HS-27A (cell line): Measurements from ENCODE around the gene ZNF18.

Source experiments
- DNase-seq: peaks from one replicate; pipeline ENCODE4 v3.0.0-alpha.2; 2012; ENCODE audit warnings: low read depth, missing footprints

ZNF18 gene

GRCh38 chr17:11997147-11997971 is at the start of gene ZNF18:
Gene ZNF18, minus strand, starts transcription at chr17:11997475. Its CDS starts 4,646 bp downstream, at chr17:11992829.
- peak; percentile 70 for DNase-seq

GRCh38 chr17:12046786-12047185 is 49.5 kb upstream of the ZNF18 start:
- DNase-seq, result no peak

- no peak for DNase-seq
Observed at GRCh38 chr17:12043702-12044101, 46.4 kb upstream of the ZNF18 start.

- DNase-seq, result peak; percentile 57
Observed at GRCh38 chr17:12041312-12041711, 44.0 kb upstream of the ZNF18 start.

GRCh38 chr17:12040478-12040877 is 43.2 kb upstream of the ZNF18 start:
- no peak for DNase-seq

- DNase-seq, result no peak
Observed at GRCh38 chr17:12037970-12038369, 40.7 kb upstream of the ZNF18 start.

- DNase-seq, result no peak
Observed at GRCh38 chr17:12035673-12036072, 38.4 kb upstream of the ZNF18 start.

GRCh38 chr17:12034538-12034937 is 37.3 kb upstream of the ZNF18 start:
- DNase-seq, result no peak

GRCh38 chr17:12028611-12029010 is 31.3 kb upstream of the ZNF18 start:
- DNase-seq, result no peak

GRCh38 chr17:12027658-12028057 is 30.4 kb upstream of the ZNF18 start:
- DNase-seq, result no peak

GRCh38 chr17:12024327-12024726 is 27.1 kb upstream of the ZNF18 start:
- no peak for DNase-seq

- no peak for DNase-seq
Observed at GRCh38 chr17:12022310-12022709, 25.0 kb upstream of the ZNF18 start.

GRCh38 chr17:12021623-12022140 is 24.4 kb upstream of the ZNF18 start:
- DNase-seq, result no peak

- peak; percentile 58 for DNase-seq
Observed at GRCh38 chr17:12020642-12021622, 23.7 kb upstream of the ZNF18 start, which contains the start of gene MAP2K4. Gene MAP2K4, plus strand, starts transcription at chr17:12020877. Its CDS starts 10 bp downstream, at chr17:12020887.

GRCh38 chr17:12007466-12007865 is 10.2 kb upstream of the ZNF18 start:
- DNase-seq, result no peak

- no peak for DNase-seq
Observed at GRCh38 chr17:11999696-12000095, 2.4 kb upstream of the ZNF18 start.

- DNase-seq, result no peak
Observed at GRCh38 chr17:11997972-11998233, 628 bp upstream of the ZNF18 start.

GRCh38 chr17:11996722-11997146 is 541 bp downstream of the ZNF18 start:
- peak; percentile 47 for DNase-seq

GRCh38 chr17:11991461-11991860 is 5.8 kb downstream of the ZNF18 start:
- no peak for DNase-seq

GRCh38 chr17:11990363-11990983 is 6.8 kb downstream of the ZNF18 start:
- no peak for DNase-seq

GRCh38 chr17:11986942-11987329 is 10.3 kb downstream of the ZNF18 start:
- peak; percentile 15 for DNase-seq
